GM12874 (cell line): ENCODE results near the gene CDH7.

Source experiments
- TF ChIP-seq, protein P1 (sequence below): IDR thresholded peaks from 2 replicates; pipeline ENCODE4 v1.5.1; 2011; ENCODE audit warnings: low read depth, mild to moderate bottlenecking, control low read depth, low read length, moderate library complexity; ENCODE audit not compliant: insufficient read depth

Gene CDH7

GRCh38 chr18:65919663-65920062 is 168.9 kb downstream of the CDH7 start:
- TF ChIP-seq, protein P1, sequence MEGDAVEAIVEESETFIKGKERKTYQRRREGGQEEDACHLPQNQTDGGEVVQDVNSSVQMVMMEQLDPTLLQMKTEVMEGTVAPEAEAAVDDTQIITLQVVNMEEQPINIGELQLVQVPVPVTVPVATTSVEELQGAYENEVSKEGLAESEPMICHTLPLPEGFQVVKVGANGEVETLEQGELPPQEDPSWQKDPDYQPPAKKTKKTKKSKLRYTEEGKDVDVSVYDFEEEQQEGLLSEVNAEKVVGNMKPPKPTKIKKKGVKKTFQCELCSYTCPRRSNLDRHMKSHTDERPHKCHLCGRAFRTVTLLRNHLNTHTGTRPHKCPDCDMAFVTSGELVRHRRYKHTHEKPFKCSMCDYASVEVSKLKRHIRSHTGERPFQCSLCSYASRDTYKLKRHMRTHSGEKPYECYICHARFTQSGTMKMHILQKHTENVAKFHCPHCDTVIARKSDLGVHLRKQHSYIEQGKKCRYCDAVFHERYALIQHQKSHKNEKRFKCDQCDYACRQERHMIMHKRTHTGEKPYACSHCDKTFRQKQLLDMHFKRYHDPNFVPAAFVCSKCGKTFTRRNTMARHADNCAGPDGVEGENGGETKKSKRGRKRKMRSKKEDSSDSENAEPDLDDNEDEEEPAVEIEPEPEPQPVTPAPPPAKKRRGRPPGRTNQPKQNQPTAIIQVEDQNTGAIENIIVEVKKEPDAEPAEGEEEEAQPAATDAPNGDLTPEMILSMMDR: no peak

- TF ChIP-seq, protein P1: no peak
Observed at GRCh38 chr18:65922103-65922502, 171.3 kb downstream of the CDH7 start.

DNA sequence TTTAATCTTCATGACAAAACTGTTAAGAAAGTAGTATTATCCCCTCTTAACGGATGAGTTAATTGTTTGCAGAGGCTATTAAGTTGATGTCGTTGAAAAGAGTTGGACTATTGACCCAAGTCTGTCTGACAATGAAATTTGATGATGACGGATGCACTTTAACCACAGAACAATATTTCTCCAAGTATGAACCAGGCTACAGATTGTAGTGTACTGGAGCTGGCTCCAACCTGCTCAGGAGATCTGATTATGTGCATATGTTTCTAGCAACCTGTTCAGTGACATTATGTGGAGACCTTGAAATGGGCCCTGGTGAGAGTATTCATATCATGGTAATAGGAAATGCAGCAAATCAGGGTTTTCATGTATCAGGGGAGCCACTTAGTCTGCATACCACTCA is 174.1 kb downstream of the CDH7 start:
- TF ChIP-seq, protein P1: no peak

- TF ChIP-seq, protein P1: no peak
Observed at GRCh38 chr18:65934874-65935273, 184.1 kb downstream of the CDH7 start.

DNA sequence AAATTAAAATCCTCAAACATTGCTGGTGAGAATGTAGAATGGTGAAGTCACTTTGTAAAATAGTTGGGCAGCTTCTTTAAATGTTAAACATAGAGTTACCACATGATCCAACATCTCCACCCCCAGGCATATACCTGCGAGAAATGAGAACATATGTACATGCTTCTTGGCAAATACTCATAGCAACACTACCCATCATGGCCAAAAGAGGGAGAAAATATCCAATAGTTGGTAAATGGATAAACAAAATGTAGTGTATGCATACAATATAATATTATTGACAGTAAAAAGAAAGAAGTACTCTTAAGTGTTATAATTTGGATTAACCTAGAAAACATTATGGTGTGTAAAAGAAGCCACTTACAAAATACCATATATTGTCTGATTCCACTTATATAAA is 185.9 kb downstream of the CDH7 start:
- TF ChIP-seq, protein P1: no peak

GRCh38 chr18:65937180-65937579 is 186.4 kb downstream of the CDH7 start:
- TF ChIP-seq, protein P1: no peak

DNA sequence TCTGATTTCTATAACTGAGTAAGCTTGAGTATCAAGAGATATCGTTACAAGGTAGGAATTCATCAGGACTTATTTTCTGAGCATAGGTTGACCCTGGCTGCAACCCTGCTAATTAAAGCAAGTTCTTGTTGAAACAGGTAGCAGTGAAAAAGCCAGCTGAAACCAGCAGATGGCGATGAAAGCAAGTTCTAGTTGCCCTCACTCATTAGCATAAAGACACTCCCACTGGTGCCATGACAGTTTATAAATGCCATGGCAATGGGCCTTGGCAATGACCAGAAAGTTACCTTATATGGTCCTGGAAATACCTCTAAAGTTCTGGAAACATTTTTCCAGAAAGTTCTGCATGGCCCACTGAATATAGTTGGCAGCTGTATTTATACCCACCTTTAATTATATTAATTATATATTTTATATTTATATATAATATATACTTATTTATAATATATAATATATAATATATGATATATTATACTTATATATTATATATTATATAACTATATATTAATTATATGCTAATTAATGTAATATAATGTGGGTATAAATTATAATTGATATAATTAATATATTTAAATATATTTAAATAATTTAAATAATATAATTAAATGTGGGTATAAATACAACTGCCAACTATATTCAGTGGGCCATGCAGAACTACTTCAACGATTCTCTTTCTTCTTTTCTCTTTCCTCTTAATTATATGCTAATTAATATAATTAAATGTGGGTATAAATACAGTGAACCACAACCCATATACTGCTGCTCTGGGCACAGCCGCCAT is 188.0 kb downstream of the CDH7 start:
- TF ChIP-seq, protein P1: peak; percentile 38; the same call in 1 of the 2 replicates
